ENCODE results near the gene MARK1.

Gene MARK1

GRCh38 chr1:220687809-220688208 is 159.9 kb downstream of the MARK1 start:
- ChIA-PET CTCF (interaction anchor here (0.6 to 1.9 kb wide), 2 partner anchors 14 to 45 kb away, joined by 6 read pairs; no protein-coding TSS in a partner anchor), POLR2A (no interaction called here)
- TF ChIP-seq, protein P1, sequence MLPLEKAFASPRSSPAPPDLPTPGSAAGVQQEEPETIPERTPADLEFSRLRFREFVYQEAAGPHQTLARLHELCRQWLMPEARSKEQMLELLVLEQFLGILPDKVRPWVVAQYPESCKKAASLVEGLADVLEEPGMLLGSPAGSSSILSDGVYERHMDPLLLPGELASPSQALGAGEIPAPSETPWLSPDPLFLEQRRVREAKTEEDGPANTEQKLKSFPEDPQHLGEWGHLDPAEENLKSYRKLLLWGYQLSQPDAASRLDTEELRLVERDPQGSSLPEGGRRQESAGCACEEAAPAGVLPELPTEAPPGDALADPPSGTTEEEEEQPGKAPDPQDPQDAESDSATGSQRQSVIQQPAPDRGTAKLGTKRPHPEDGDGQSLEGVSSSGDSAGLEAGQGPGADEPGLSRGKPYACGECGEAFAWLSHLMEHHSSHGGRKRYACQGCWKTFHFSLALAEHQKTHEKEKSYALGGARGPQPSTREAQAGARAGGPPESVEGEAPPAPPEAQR (tag by site-specific recombination; IDR thresholded peaks at IDR 0.05): no peak
- TF ChIP-seq, protein P2, sequence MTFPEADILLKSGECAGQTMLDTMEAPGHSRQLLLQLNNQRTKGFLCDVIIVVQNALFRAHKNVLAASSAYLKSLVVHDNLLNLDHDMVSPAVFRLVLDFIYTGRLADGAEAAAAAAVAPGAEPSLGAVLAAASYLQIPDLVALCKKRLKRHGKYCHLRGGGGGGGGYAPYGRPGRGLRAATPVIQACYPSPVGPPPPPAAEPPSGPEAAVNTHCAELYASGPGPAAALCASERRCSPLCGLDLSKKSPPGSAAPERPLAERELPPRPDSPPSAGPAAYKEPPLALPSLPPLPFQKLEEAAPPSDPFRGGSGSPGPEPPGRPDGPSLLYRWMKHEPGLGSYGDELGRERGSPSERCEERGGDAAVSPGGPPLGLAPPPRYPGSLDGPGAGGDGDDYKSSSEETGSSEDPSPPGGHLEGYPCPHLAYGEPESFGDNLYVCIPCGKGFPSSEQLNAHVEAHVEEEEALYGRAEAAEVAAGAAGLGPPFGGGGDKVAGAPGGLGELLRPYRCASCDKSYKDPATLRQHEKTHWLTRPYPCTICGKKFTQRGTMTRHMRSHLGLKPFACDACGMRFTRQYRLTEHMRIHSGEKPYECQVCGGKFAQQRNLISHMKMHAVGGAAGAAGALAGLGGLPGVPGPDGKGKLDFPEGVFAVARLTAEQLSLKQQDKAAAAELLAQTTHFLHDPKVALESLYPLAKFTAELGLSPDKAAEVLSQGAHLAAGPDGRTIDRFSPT (tag by site-specific recombination; IDR thresholded peaks at IDR 0.05): no peak
- Histone ChIP-seq H3K27ac (ENCODE audit: extremely low read depth, low read depth, low read length) (no peak overlapping the region), H3K4me3 (ENCODE audit: low read depth, low read length) (no peak overlapping the region), H3K36me3 (ENCODE audit: control insufficient read depth in 2 of 2, insufficient read depth in 1 of 2, low read length in 2 of 2) (no peaks in the 10 kb centered on the region), H3K4me1 (ENCODE audit: control insufficient read depth, insufficient read depth, low read length) (peaks cover 2% of the 10 kb centered on the region; the same call in 1 of the 2 replicates), H3K9me3 (ENCODE audit: control insufficient read depth, insufficient read depth, low read depth, low read length) (no peaks in the 10 kb centered on the region)

GRCh38 chr1:220689666-220690065 is 161.7 kb downstream of the MARK1 start:
- CTCF ChIA-PET: interaction anchor here (0.6 to 1.9 kb wide), 6 partner anchors 44 to 493 kb away, joined by 3 to 6 read pairs (median 3); partner anchors contain the start of gene MTARC2
- H3K4me1 ChIP-seq (ENCODE audit: control insufficient read depth, insufficient read depth, low read length): peaks cover 2% of the 10 kb centered on the region; the same call in 1 of the 2 replicates

More at GRCh38 chr1:220689666-220690065, 161.7 kb downstream of the MARK1 start:
- H3K4me3 ChIP-seq (ENCODE audit: low read depth, low read length): peak overlapping the region; percentile 83; the same call in 1 of the 2 replicates
- no peak overlapping the region for H3K27ac ChIP-seq (ENCODE audit: extremely low read depth, low read depth, low read length)
- POLR2A ChIA-PET: no interaction called here
- H3K36me3 ChIP-seq (ENCODE audit: control insufficient read depth in 2 of 2, insufficient read depth in 1 of 2, low read length in 2 of 2): no peaks in the 10 kb centered on the region
- TF ChIP-seq ZBTB8A (tag by site-specific recombination; IDR thresholded peaks at IDR 0.05) (no peak), TCF7L2 (IDR thresholded peaks at IDR 0.05; ENCODE audit: borderline replicate concordance, low read depth, low read length) (no peak), ZNF426 (tag by site-specific recombination; IDR thresholded peaks at IDR 0.05) (no peak), ZNF280D (tag by site-specific recombination; IDR thresholded peaks at IDR 0.05) (no peak), ZNF600 (tag by site-specific recombination; IDR thresholded peaks at IDR 0.05) (no peak), ZNF223 (tag by site-specific recombination; IDR thresholded peaks at IDR 0.05) (no peak), ZNF707 (tag by site-specific recombination; IDR thresholded peaks at IDR 0.05) (no peak), ZNF133 (tag by site-specific recombination; IDR thresholded peaks at IDR 0.05) (no peak), ZNF561 (tag by site-specific recombination; IDR thresholded peaks at IDR 0.05; ENCODE audit: borderline replicate concordance) (no peak), ZNF239 (tag by site-specific recombination; IDR thresholded peaks at IDR 0.05) (no peak), ZNF169 (tag by site-specific recombination; IDR thresholded peaks at IDR 0.05) (no peak), ZNF341 (tag by site-specific recombination; IDR thresholded peaks at IDR 0.05; ENCODE audit: low read depth) (no peak), SCRT1 (tag by site-specific recombination; IDR thresholded peaks at IDR 0.05; ENCODE audit: borderline replicate concordance) (no peak), GFI1B (tag by site-specific recombination; IDR thresholded peaks at IDR 0.05) (no peak), ZSCAN30 (tag by site-specific recombination; IDR thresholded peaks at IDR 0.05) (no peak)
- TF ChIP-seq, protein P3, sequence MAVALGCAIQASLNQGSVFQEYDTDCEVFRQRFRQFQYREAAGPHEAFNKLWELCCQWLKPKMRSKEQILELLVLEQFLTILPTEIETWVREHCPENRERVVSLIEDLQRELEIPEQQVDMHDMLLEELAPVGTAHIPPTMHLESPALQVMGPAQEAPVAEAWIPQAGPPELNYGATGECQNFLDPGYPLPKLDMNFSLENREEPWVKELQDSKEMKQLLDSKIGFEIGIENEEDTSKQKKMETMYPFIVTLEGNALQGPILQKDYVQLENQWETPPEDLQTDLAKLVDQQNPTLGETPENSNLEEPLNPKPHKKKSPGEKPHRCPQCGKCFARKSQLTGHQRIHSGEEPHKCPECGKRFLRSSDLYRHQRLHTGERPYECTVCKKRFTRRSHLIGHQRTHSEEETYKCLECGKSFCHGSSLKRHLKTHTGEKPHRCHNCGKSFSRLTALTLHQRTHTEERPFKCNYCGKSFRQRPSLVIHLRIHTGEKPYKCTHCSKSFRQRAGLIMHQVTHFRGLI (tag by site-specific recombination; IDR thresholded peaks at IDR 0.05): no peak
- no peaks in the 10 kb centered on the region for H3K9me3 ChIP-seq (ENCODE audit: control insufficient read depth, insufficient read depth, low read depth, low read length)

Data from HEK293 (cell line).